Measurements from ENCODE around the gene TGFB3. TPM values are rescaled to one million over a fixed set of nuclear protein-coding genes. Genes with fewer than 3 reads are reported as not detected.

Gene TGFB3
- total RNA-seq, 1 donor from 2014 or later, result 2.4 TPM

GRCh38 chr14:75982266-75983018 lies 647 bp upstream of the TGFB3 start:
- DNase-seq, result peak; percentile 94
- Mint-ChIP-seq H3K9me3 (no peaks in the 10 kb centered on the region), H3K27ac (peak overlapping the region; percentile 74), H3K27me3 (peaks cover 14% of the 10 kb centered on the region), H3K36me3 (ENCODE audit: low read depth) (peaks cover 2% of the 10 kb centered on the region), H3K4me3 (peak overlapping the region; percentile 84), H3K4me1 (peaks cover 40% of the 10 kb centered on the region)
- intact Hi-C loops (cut with micrococcal nuclease), result loop anchor here (1.0 to 10.0 kb wide), 4 partner anchors 76 to 322 kb away; partner anchors contain the start of genes ERG28, GPATCH2L and TTLL5

GRCh38 chr14:75980856-75981255 lies 939 bp downstream of the TGFB3 start:
- Mint-ChIP-seq H3K4me1 (peaks cover 33% of the 10 kb centered on the region), H3K36me3 (ENCODE audit: low read depth) (peaks cover 2% of the 10 kb centered on the region), H3K27me3 (peaks cover 13% of the 10 kb centered on the region), H3K9me3 (no peaks in the 10 kb centered on the region), H3K27ac (peak overlapping the region; percentile 63), H3K4me3 (peak overlapping the region; percentile 84)
- no peak for DNase-seq
- intact Hi-C loops (cut with micrococcal nuclease), result loop anchor here (1.0 to 10.0 kb wide), 2 partner anchors 174 to 404 kb away; partner anchors contain the start of gene GPATCH2L

- Mint-ChIP-seq H3K27ac (no peak overlapping the region), H3K4me3 (no peak overlapping the region)
- no peak for DNase-seq
Measured at GRCh38 chr14:75979648-75980565, 1.9 kb downstream of the TGFB3 start.

GRCh38 chr14:75979071-75979571 lies 2.7 kb downstream of the TGFB3 start:
- Mint-ChIP-seq H3K27ac (no peak overlapping the region), H3K4me3 (no peak overlapping the region), H3K36me3 (ENCODE audit: low read depth) (no peaks in the 10 kb centered on the region), H3K9me3 (no peaks in the 10 kb centered on the region), H3K4me1 (peaks cover 30% of the 10 kb centered on the region), H3K27me3 (peaks cover 10% of the 10 kb centered on the region)
- peak; percentile 71 for DNase-seq
- intact Hi-C loops (cut with micrococcal nuclease), result no loop called here

More at GRCh38 chr14:75979648-75980565, 1.9 kb downstream of the TGFB3 start:
- Mint-ChIP-seq H3K27me3 (peaks cover 13% of the 10 kb centered on the region), H3K4me1 (peaks cover 30% of the 10 kb centered on the region), H3K36me3 (ENCODE audit: low read depth) (no peaks in the 10 kb centered on the region), H3K9me3 (no peaks in the 10 kb centered on the region)
- intact Hi-C loops (cut with micrococcal nuclease), result loop anchor here (10.0 kb wide), 1 partner anchor 175 kb away; the partner anchor contains the start of gene GPATCH2L

GRCh38 chr14:75978249-75978731 lies 3.5 kb downstream of the TGFB3 start:
- peaks cover 2% of the 10 kb centered on the region for H3K27me3 Mint-ChIP-seq
- peaks cover 30% of the 10 kb centered on the region for H3K4me1 Mint-ChIP-seq
- no peak overlapping the region for H3K4me3 Mint-ChIP-seq
- DNase-seq, result peak; percentile 68
- H3K27ac Mint-ChIP-seq, result no peak overlapping the region
- no peaks in the 10 kb centered on the region for H3K9me3 Mint-ChIP-seq
- intact Hi-C loops (cut with micrococcal nuclease), result no loop called here
- no peaks in the 10 kb centered on the region for H3K36me3 Mint-ChIP-seq (ENCODE audit: low read depth)

GRCh38 chr14:75977582-75977943 lies 4.2 kb downstream of the TGFB3 start:
- H3K4me1 Mint-ChIP-seq, result peaks cover 26% of the 10 kb centered on the region
- no peaks in the 10 kb centered on the region for H3K27me3 Mint-ChIP-seq
- no peak overlapping the region for H3K27ac Mint-ChIP-seq
- H3K9me3 Mint-ChIP-seq, result no peaks in the 10 kb centered on the region
- H3K4me3 Mint-ChIP-seq, result no peak overlapping the region
- intact Hi-C loops (cut with micrococcal nuclease), result no loop called here
- no peaks in the 10 kb centered on the region for H3K36me3 Mint-ChIP-seq (ENCODE audit: low read depth)
- no peak for DNase-seq

GRCh38 chr14:75976826-75977581 lies 4.8 kb downstream of the TGFB3 start:
- peaks cover 26% of the 10 kb centered on the region for H3K4me1 Mint-ChIP-seq
- no peak overlapping the region for H3K4me3 Mint-ChIP-seq
- intact Hi-C loops (cut with micrococcal nuclease), result no loop called here
- no peaks in the 10 kb centered on the region for H3K27me3 Mint-ChIP-seq
- H3K36me3 Mint-ChIP-seq (ENCODE audit: low read depth), result no peaks in the 10 kb centered on the region
- no peak overlapping the region for H3K27ac Mint-ChIP-seq
- no peak for DNase-seq
- no peaks in the 10 kb centered on the region for H3K9me3 Mint-ChIP-seq

- intact Hi-C loops (cut with micrococcal nuclease), result no loop called here
- Mint-ChIP-seq H3K9me3 (no peaks in the 10 kb centered on the region), H3K4me1 (peaks cover under 1% of the 10 kb centered on the region), H3K4me3 (no peak overlapping the region), H3K36me3 (ENCODE audit: low read depth) (no peaks in the 10 kb centered on the region), H3K27me3 (no peaks in the 10 kb centered on the region), H3K27ac (no peak overlapping the region)
- no peak for DNase-seq
Measured at GRCh38 chr14:75972801-75973421, 8.9 kb downstream of the TGFB3 start.

GRCh38 chr14:75971509-75971908 lies 10.3 kb downstream of the TGFB3 start:
- H3K27me3 Mint-ChIP-seq, result no peaks in the 10 kb centered on the region
- H3K4me1 Mint-ChIP-seq, result no peaks in the 10 kb centered on the region
- no peaks in the 10 kb centered on the region for H3K36me3 Mint-ChIP-seq (ENCODE audit: low read depth)
- H3K4me3 Mint-ChIP-seq, result no peak overlapping the region
- intact Hi-C loops (cut with micrococcal nuclease), result no loop called here
- no peak for DNase-seq
- no peaks in the 10 kb centered on the region for H3K9me3 Mint-ChIP-seq
- H3K27ac Mint-ChIP-seq, result no peak overlapping the region

GRCh38 chr14:75970989-75971388 lies 10.8 kb downstream of the TGFB3 start:
- no peak for DNase-seq
- Mint-ChIP-seq H3K36me3 (ENCODE audit: low read depth) (no peaks in the 10 kb centered on the region), H3K4me3 (no peak overlapping the region), H3K27ac (no peak overlapping the region), H3K27me3 (no peaks in the 10 kb centered on the region), H3K4me1 (no peaks in the 10 kb centered on the region), H3K9me3 (no peaks in the 10 kb centered on the region)
- intact Hi-C loops (cut with micrococcal nuclease), result no loop called here

GRCh38 chr14:75969891-75970290 lies 11.9 kb downstream of the TGFB3 start:
- Mint-ChIP-seq H3K27me3 (no peaks in the 10 kb centered on the region), H3K27ac (no peak overlapping the region), H3K9me3 (no peaks in the 10 kb centered on the region), H3K4me3 (no peak overlapping the region), H3K4me1 (no peaks in the 10 kb centered on the region), H3K36me3 (ENCODE audit: low read depth) (no peaks in the 10 kb centered on the region)
- DNase-seq, result no peak
- intact Hi-C loops (cut with micrococcal nuclease), result no loop called here

GRCh38 chr14:75969126-75969525 lies 12.7 kb downstream of the TGFB3 start:
- Mint-ChIP-seq H3K27me3 (no peaks in the 10 kb centered on the region), H3K36me3 (ENCODE audit: low read depth) (no peaks in the 10 kb centered on the region), H3K4me1 (no peaks in the 10 kb centered on the region), H3K27ac (no peak overlapping the region), H3K9me3 (no peaks in the 10 kb centered on the region), H3K4me3 (no peak overlapping the region)
- intact Hi-C loops (cut with micrococcal nuclease), result no loop called here
- DNase-seq, result no peak

GRCh38 chr14:75968456-75968855 lies 13.3 kb downstream of the TGFB3 start:
- no peak for DNase-seq
- intact Hi-C loops (cut with micrococcal nuclease), result no loop called here
- H3K4me1 Mint-ChIP-seq, result no peaks in the 10 kb centered on the region
- no peak overlapping the region for H3K4me3 Mint-ChIP-seq
- H3K9me3 Mint-ChIP-seq, result no peaks in the 10 kb centered on the region
- H3K36me3 Mint-ChIP-seq (ENCODE audit: low read depth), result no peaks in the 10 kb centered on the region
- no peaks in the 10 kb centered on the region for H3K27me3 Mint-ChIP-seq
- H3K27ac Mint-ChIP-seq, result no peak overlapping the region

All from activated CD4-positive, alpha-beta T cell treated with anti-CD3 and anti-CD28 coated beads, Interleukin-2, amount 10 ng/mL, durations not matched to agents 24 days and 14 days (primary cell).